TTC549 (cell line): ENCODE measurements around the gene CYB561A3.
"Not testable (repeated sequence)": the region's sequence is repeated elsewhere in the genome, so short reads cannot be mapped to it uniquely, and the experiment has no call there.

Experiments
- FAIRE-seq: peaks from 2 replicates; lab custom pipeline; 2012; peaks lifted over from hg19 to GRCh38; lab: Jason Lieb, UNC

CYB561A3 gene, protein sequence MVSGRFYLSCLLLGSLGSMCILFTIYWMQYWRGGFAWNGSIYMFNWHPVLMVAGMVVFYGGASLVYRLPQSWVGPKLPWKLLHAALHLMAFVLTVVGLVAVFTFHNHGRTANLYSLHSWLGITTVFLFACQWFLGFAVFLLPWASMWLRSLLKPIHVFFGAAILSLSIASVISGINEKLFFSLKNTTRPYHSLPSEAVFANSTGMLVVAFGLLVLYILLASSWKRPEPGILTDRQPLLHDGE

GRCh38 chr11:61361741-61362541, at the start of gene CYB561A3, which contains the start of gene TMEM138:
CYB561A3 (minus strand) TSS chr11:61361882; CDS start chr11:61356713, 5,169 bp downstream.
TMEM138 (plus strand) TSS chr11:61362374; CDS start chr11:61364391, 2,017 bp downstream.
- no peak for FAIRE-seq

DNA sequence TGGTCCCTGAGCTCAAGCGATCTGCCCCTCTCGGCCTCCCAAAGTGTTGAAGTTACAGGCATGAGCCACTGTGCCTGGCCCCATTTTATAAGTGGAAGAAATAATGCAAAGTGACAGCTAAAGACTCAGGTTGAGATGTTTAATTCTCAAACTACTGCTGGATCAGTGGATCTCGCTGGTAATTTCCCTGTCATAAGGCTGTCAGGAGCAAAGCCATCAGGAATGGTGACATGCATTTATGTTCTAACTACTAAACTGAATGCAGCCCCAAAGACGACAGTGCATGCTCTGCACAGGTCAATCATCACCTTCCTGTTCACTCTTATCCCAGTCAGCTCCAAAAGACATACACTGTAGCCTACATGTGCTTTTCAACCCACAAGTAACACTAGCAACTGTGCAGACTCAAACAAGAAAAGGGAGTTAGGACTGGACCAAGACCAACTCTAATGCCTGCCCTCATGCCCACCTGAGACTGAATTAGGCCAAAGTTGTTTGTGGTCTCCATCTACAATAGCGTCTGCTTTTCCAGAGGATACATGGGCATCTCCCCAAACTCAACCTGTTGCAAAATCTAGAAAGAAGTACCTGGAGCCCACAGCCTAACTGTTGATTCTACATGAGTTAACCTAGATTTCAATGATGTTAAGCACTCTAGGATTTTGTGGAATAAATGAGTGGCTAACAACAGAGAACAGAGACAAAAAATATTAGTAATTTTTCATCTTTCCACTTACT, 45.5 kb upstream of the CYB561A3 start:
- no peak for FAIRE-seq

DNA sequence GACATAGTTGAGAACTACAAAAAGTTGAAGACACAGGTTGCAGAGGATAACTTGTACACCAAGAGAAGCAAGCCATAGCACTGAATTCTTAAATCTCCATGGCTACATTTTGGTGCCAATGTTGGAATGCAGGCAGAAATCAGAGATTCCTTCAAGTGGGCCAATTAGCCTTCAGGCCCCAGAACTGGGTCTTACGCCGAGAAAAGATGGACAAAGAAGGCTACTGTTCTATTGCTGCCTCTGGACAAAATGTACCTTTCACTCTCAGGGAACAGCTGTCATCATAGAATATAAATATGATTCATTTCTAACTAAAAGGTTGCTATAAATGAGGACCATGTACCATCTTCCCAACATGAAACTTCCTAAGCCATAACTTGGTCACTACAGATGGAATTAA, 44.4 kb upstream of the CYB561A3 start:
- no peak for FAIRE-seq

- FAIRE-seq: no peak
These were observed 43.0 kb upstream of the CYB561A3 start for GRCh38 chr11:61404641-61405040.

DNA sequence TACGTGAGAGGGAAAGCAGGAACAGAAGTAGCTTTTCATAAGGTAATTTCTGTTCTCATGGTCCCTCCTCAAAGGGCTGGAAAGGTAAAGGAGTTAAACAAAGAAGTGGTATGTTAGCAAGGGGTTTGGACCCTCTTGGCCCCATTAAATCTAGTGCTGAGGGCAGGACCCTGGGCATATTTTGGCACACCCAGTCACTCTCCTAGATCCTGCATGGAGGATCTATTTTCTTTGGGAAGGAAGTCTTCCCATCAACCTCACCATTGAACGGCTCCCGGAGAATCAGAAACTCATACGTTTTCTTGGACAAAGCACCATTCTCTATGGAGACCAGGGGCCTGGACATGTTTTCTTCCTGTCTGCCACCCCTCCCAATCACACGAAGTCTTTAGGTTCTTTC, 42.4 kb upstream of the CYB561A3 start:
- FAIRE-seq: no peak

GRCh38 chr11:61403658-61404057, 42.0 kb upstream of the CYB561A3 start:
- no peak for FAIRE-seq

- no peak for FAIRE-seq
These were observed 39.9 kb upstream of the CYB561A3 start for GRCh38 chr11:61401573-61401972.

DNA sequence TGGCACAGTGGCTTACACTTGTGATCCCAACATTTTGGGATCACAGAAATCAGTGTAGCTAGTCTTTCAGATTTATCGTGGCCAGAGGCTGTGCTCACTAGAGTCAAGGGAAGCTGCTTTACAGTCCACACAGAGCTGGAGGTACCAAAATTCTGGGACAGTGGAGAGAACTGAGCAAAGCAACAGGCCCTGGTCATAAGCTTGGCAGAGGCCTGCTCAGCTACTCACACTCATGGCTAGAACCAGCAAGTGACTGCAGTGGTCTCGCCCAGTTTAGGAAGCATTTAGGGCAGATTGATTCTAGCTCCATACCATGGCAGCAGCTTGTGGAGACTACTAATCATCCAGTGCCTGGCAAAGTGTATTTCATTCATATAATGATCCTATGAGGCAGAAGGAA, 39.5 kb upstream of the CYB561A3 start:
- no peak for FAIRE-seq

DNA sequence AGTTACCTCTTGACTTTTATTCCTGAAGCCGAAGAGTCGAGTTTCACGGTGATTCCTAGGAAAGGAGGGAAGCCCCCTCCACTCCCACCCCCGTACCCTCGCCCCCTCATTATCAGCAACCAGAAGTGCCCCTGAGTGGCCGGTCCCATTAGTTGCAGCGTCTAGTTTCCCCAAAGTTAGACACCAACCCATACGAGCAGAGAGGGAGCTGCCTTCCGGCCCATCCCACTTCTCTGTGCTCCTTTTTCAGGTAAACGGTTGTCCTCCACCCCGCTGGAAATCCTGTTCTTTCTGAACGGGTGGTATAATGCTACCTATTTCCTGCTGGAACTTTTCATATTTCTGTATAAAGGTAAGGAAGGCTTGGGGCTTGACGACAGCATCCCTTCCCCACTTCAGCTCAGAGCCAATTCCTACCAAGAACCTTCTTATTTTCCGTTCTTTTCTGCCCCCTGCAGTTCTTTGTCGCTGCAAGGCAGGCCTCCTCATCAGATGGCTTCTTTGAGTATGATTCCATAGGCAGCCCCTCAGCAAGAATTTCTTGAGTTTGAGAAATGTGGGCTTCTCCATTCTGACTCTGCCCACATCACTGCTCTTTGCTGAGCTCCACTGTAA, 31.4 kb upstream of the CYB561A3 start:
- no peak for FAIRE-seq

- no peak for FAIRE-seq
These were observed 28.5 kb upstream of the CYB561A3 start for GRCh38 chr11:61390161-61390560.

DNA sequence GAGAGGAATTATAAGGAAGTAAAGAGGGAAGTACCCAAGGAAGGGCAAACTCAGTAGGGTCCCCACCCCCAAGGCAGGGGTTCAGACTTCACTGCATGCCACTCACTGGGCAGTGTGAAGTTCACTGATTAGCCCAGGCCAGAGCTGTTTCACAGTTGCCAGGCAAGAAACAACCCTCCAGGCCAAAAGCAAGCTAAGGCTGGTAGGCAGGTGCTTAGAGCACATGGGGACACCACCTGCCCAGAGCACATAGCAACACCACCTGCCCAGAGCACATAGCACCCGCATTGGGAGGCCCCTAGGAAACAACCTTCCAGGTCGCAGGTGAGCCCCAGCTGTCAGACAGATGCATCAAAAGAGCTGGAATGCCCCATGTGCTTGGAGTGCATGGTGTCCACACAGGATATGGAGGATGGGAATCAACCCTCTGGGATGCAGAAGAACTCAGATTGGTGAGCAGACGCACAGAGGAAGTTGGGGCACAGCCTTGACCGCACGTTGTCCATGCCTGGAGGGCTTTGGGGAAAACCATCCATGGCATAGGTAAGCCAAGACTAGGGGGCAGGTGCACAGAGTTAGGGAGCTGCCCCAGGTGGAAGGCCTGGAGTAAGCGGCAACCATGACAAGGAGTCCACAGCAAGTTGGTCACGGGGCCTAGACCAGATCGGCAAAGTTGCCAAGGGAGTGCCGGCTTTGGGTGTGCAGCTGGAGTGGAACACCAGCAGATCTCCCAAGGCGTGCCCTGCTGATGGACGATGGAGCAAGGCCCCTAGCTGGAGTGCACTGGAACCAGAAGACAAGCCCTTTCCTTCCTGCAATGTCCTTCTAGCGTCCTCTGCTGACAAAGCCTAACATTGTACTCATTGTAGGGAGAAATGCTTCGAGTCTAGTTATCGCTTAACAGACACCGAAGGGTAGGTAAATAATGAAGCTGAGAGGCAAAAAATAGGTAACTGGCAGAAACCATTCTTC, 22.9 kb upstream of the CYB561A3 start:
- FAIRE-seq: no peak

GRCh38 chr11:61383859-61384258, 22.2 kb upstream of the CYB561A3 start:
- FAIRE-seq: not testable (repeated sequence)

DNA sequence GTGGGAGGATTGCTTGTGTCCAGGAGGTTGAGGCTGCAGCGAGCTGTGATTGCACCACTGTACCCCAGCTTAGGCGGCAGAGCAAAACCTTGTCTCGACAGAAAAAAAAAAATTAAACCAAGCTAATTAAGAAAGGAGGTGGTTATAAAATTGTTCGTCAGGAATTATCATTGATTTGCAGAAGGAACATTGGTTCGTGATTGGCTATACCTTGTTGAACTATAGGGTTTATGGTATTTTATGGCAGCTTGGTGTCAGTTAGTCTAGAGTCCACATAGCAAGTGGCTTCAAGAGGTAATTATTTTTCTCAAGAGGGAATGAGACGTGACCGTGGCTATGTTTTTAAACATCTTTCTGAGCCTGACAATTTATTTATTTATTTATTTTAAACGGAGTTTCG, 19.2 kb upstream of the CYB561A3 start:
- FAIRE-seq: no peak

- FAIRE-seq: no peak
These were observed 17.1 kb upstream of the CYB561A3 start for GRCh38 chr11:61378713-61379313.

DNA sequence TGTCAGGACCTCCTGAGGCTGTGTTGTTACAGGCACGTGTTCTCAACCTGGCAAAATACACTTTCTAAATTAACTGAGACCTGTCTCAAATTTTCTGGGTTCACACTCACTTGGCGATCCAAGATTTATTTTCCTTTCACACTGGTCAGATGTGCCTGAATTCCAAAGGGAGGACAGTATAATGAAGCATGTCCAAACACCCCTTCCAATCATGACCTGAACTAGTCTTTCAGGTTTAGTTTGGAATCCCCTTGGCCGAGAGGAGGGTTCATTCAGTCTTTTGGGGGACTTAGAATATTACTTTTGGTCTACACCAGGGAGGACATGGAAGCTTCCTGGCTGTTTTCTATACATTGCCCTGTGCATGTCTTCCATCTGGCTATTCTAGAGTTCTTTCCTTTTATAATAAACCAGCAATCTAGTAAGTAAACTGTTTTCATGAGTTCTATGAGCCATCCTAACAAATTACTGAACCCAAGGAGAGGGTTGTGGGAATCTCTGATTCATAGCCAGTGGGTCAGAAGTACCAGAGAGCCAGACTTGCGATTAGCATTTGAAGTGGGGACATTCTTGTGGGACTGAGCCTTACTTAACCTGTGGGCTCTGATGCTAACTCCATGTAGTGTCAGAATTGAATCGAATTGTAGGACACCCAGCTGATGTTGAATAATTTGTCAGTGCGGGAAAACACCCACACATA, 15.9 kb upstream of the CYB561A3 start:
- no peak for FAIRE-seq

DNA sequence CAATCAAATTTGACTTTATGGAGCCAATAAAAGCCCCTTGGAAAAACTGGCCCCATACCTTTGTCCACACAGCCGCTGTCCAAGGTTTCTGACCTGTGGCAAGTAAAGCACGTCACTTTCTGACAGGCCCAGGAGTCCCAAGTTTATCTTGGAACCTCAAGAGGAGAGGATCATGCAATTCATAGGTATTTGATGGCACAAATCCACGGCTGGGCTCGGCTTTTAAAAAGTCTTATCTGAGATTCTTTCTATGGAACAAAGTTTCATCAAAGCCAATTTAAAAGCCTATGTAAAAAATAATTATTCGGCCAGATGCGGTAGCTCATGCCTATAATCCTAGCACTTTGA, 14.1 kb upstream of the CYB561A3 start:
- no peak for FAIRE-seq

DNA sequence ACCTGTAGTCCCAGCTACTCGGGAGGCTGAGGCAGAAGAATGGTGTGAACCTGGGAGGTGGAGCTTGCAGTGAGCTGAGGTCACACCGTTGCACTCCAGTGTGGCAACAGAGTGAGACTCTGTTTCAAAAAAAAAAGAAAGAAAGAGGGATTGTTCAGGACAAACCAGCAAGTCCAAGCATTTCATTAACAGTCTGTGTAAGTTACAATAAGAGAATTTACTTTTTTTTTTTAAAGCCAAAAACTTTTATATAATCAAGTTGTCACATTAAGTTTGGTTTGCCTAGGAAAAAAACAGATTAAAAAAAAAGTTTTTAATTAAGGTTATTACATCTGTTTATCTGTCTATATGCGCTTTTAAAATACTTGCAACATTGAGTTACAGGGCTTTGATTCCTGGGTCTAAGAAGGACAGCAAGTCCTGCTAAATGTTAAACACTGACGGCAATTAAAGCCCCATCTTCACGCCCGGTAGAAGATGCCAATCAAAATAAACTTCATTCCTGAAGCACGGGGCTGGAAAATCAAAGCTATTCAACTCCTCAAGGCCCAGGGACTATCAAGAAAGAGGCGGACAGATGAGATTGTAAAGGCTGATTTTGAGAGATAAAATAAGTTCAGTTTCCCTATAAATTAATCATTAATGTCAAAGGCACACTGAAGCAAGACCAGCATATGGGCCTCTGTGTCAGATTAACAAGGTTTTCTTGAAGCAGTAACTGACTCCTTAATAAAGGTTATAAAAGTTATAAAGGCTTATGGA, 11.2 kb upstream of the CYB561A3 start:
- FAIRE-seq: no peak

- no peak for FAIRE-seq
These were observed 8.8 kb upstream of the CYB561A3 start for GRCh38 chr11:61370349-61371005.
